ENCODE data around the gene EYS.
"Not testable (repeated sequence)": the region's sequence is repeated elsewhere in the genome, so short reads cannot be mapped to it uniquely, and the experiment has no call there.

The EYS gene

GRCh38 chr6:65004283-65004682 is 702.7 kb downstream of the EYS start:
- H3K4me2 ChIP-seq (ENCODE audit: low read depth, low read length, poor library complexity, severe bottlenecking) = no peak overlapping the region
- H3K9me2 ChIP-seq (replicated peaks; ENCODE audit: low read depth, low read length) = no peaks in the 10 kb centered on the region
- no peak overlapping the region for H3K4me3 ChIP-seq (ENCODE audit: low read length, poor library complexity, severe bottlenecking)
- no peaks in the 10 kb centered on the region for H3K9me3 ChIP-seq (ENCODE audit: insufficient read depth, low read depth, low read length)
- H3K79me2 ChIP-seq (ENCODE audit: insufficient read depth, low read length) = no peaks in the 10 kb centered on the region
- H3K4me1 ChIP-seq (ENCODE audit: insufficient read depth, low read length, poor library complexity, severe bottlenecking) = no peaks in the 10 kb centered on the region
- no peaks in the 10 kb centered on the region for H3K36me3 ChIP-seq (ENCODE audit: insufficient read depth, low read length)
- H3F3A ChIP-seq (ENCODE audit: low read depth) = no peaks in the 10 kb centered on the region
- no peak overlapping the region for H3K9ac ChIP-seq (ENCODE audit: low read depth, low read length, poor library complexity, severe bottlenecking)
- no peaks in the 10 kb centered on the region for H4K20me1 ChIP-seq (ENCODE audit: insufficient read depth, low read length, poor library complexity, severe bottlenecking)
- H2AFZ ChIP-seq (ENCODE audit: low read length) = no peak overlapping the region
- no peak for TF ChIP-seq EZH2phosphoT487 (IDR thresholded peaks at IDR 0.05; ENCODE audit: borderline replicate concordance)
- TF ChIP-seq, protein P1, sequence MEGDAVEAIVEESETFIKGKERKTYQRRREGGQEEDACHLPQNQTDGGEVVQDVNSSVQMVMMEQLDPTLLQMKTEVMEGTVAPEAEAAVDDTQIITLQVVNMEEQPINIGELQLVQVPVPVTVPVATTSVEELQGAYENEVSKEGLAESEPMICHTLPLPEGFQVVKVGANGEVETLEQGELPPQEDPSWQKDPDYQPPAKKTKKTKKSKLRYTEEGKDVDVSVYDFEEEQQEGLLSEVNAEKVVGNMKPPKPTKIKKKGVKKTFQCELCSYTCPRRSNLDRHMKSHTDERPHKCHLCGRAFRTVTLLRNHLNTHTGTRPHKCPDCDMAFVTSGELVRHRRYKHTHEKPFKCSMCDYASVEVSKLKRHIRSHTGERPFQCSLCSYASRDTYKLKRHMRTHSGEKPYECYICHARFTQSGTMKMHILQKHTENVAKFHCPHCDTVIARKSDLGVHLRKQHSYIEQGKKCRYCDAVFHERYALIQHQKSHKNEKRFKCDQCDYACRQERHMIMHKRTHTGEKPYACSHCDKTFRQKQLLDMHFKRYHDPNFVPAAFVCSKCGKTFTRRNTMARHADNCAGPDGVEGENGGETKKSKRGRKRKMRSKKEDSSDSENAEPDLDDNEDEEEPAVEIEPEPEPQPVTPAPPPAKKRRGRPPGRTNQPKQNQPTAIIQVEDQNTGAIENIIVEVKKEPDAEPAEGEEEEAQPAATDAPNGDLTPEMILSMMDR (conservative IDR thresholded peaks at IDR 0.05; ENCODE audit: low read length) = no peak
- H3K27me3 ChIP-seq (ENCODE audit: insufficient read depth, low read length, poor library complexity, severe bottlenecking) = no peaks in the 10 kb centered on the region

- not testable (repeated sequence) for H4K20me1 ChIP-seq (ENCODE audit: insufficient read depth, low read length, poor library complexity, severe bottlenecking); H3K9me2 ChIP-seq (replicated peaks; ENCODE audit: low read depth, low read length); H3K9ac ChIP-seq (ENCODE audit: low read depth, low read length, poor library complexity, severe bottlenecking); H3F3A ChIP-seq (ENCODE audit: low read depth); H3K79me2 ChIP-seq (ENCODE audit: insufficient read depth, low read length); H3K36me3 ChIP-seq (ENCODE audit: insufficient read depth, low read length); H2AFZ ChIP-seq (ENCODE audit: low read length); H3K4me1 ChIP-seq (ENCODE audit: insufficient read depth, low read length, poor library complexity, severe bottlenecking); H3K9me3 ChIP-seq (ENCODE audit: insufficient read depth, low read depth, low read length); H3K4me2 ChIP-seq (ENCODE audit: low read depth, low read length, poor library complexity, severe bottlenecking); H3K4me3 ChIP-seq (ENCODE audit: low read length, poor library complexity, severe bottlenecking); H3K27me3 ChIP-seq (ENCODE audit: insufficient read depth, low read length, poor library complexity, severe bottlenecking)
Measured at GRCh38 chr6:65002882-65003281, 704.1 kb downstream of the EYS start.

- Histone ChIP-seq H3K9ac (ENCODE audit: low read depth, low read length, poor library complexity, severe bottlenecking) (no peak overlapping the region), H2AFZ (ENCODE audit: low read length) (no peak overlapping the region), H3K4me3 (ENCODE audit: low read length, poor library complexity, severe bottlenecking) (no peak overlapping the region), H3K36me3 (ENCODE audit: insufficient read depth, low read length) (no peaks in the 10 kb centered on the region), H3K4me1 (ENCODE audit: insufficient read depth, low read length, poor library complexity, severe bottlenecking) (no peaks in the 10 kb centered on the region), H3K79me2 (ENCODE audit: insufficient read depth, low read length) (no peaks in the 10 kb centered on the region), H3K9me2 (replicated peaks; ENCODE audit: low read depth, low read length) (no peaks in the 10 kb centered on the region), H4K20me1 (ENCODE audit: insufficient read depth, low read length, poor library complexity, severe bottlenecking) (no peaks in the 10 kb centered on the region), H3K9me3 (ENCODE audit: insufficient read depth, low read depth, low read length) (no peaks in the 10 kb centered on the region), H3K27me3 (ENCODE audit: insufficient read depth, low read length, poor library complexity, severe bottlenecking) (no peaks in the 10 kb centered on the region), H3F3A (ENCODE audit: low read depth) (no peaks in the 10 kb centered on the region), H3K4me2 (ENCODE audit: low read depth, low read length, poor library complexity, severe bottlenecking) (no peak overlapping the region)
- no peak for TF ChIP-seq EZH2phosphoT487 (IDR thresholded peaks at IDR 0.05; ENCODE audit: borderline replicate concordance)
- TF ChIP-seq, protein P1 (conservative IDR thresholded peaks at IDR 0.05; ENCODE audit: low read length) = no peak
Measured at GRCh38 chr6:65000815-65001214, 706.2 kb downstream of the EYS start.

DNA sequence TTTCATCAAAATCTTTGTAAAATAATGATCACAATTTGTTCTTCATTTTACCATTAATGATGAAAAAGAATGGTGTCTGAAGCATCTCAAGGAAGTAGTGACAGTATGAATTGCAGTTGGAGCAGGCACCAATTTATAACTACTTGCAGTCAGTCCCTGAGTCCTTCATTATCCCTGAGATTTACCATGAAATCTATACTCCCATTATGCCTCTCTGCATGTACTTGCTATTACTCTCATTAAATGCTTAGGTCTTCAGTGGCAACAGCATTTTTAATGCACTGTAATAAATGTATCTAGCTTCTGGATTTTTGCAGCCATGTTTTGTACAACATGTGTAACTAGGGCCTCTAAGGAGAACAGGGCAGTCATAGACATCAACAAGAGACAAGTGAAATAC is 708.8 kb downstream of the EYS start:
- TF ChIP-seq, protein P1 (conservative IDR thresholded peaks at IDR 0.05; ENCODE audit: low read length) = no peak
- TF ChIP-seq EZH2phosphoT487 (IDR thresholded peaks at IDR 0.05; ENCODE audit: borderline replicate concordance) = no peak
- H3K4me3 ChIP-seq (ENCODE audit: low read length, poor library complexity, severe bottlenecking) = no peak overlapping the region

More for the DNA sequence above, 708.8 kb downstream of the EYS start:
- Histone ChIP-seq H2AFZ (ENCODE audit: low read length) (no peak overlapping the region), H3F3A (ENCODE audit: low read depth) (no peaks in the 10 kb centered on the region), H4K20me1 (ENCODE audit: insufficient read depth, low read length, poor library complexity, severe bottlenecking) (no peaks in the 10 kb centered on the region), H3K79me2 (ENCODE audit: insufficient read depth, low read length) (no peaks in the 10 kb centered on the region), H3K27me3 (ENCODE audit: insufficient read depth, low read length, poor library complexity, severe bottlenecking) (no peaks in the 10 kb centered on the region), H3K9me2 (replicated peaks; ENCODE audit: low read depth, low read length) (no peaks in the 10 kb centered on the region), H3K9ac (ENCODE audit: low read depth, low read length, poor library complexity, severe bottlenecking) (no peak overlapping the region), H3K36me3 (ENCODE audit: insufficient read depth, low read length) (no peaks in the 10 kb centered on the region), H3K4me1 (ENCODE audit: insufficient read depth, low read length, poor library complexity, severe bottlenecking) (no peaks in the 10 kb centered on the region), H3K4me2 (ENCODE audit: low read depth, low read length, poor library complexity, severe bottlenecking) (no peak overlapping the region), H3K9me3 (ENCODE audit: insufficient read depth, low read depth, low read length) (no peaks in the 10 kb centered on the region)

Data from Loucy (cell line).